Gastrocnemius medialis (tissue), 4 donors: ENCODE data around the gene NKAPL. TPM values are rescaled to one million over a fixed set of nuclear protein-coding genes. Genes with fewer than 3 reads are reported as not detected.
"Not testable (repeated sequence)": the region's sequence is repeated elsewhere in the genome, so short reads cannot be mapped to it uniquely, and the experiment has no call there.

Experiments
- ATAC-seq, 2 donors: fragments of 150-250 bp; one replicate each; pipeline ENCODE4 v1.9.1; 2016
- DNase-seq, 2 donors: peaks; one replicate each; pipeline ENCODE4 v3.0.0-alpha.2; 2019
- H3K27ac ChIP-seq, 4 donors: fragments of 200-600 bp; sonication (generic); 1 replicate in 1 of 4; 2 replicates in 3 of 4; pipeline ENCODE4 v1.5.1; 2016 to 2018; ENCODE audit warnings: mild to moderate bottlenecking in 2 of 4, moderate library complexity in 1 of 4
- H3K27me3 ChIP-seq, 3 donors: fragments of 200-600 bp; sonication (generic) in 2 of 3; 1 replicate in 1 of 3; 2 replicates in 2 of 3; pipeline versions ENCODE4 v1.5.1 to v1.6.0; 2016 to 2019; ENCODE audit warnings: mild to moderate bottlenecking in 1 of 3, moderate library complexity in 1 of 3
- H3K36me3 ChIP-seq, 2 donors: fragments of 200-600 bp; sonication (generic) in 1 of 2; one replicate each; pipeline ENCODE4 v1.5.1; 2017 to 2018
- H3K4me1 ChIP-seq, 2 donors: fragments of 200-600 bp; sonication (generic) in 1 of 2; one replicate each; pipeline ENCODE4 v1.5.1; 2016 to 2017; ENCODE audit warnings: mild to moderate bottlenecking in 2 of 2
- H3K4me3 ChIP-seq, 4 donors: fragments of 200-600 bp; sonication (generic) in 3 of 4; 1 replicate in 1 of 4; 2 replicates in 3 of 4; pipeline ENCODE4 v1.5.1; 2016 to 2019; ENCODE audit warnings: mild to moderate bottlenecking in 2 of 4
- H3K9me3 ChIP-seq, 3 donors: fragments of 200-600 bp; sonication (generic) in 2 of 3; 1 replicate in 1 of 3; 2 replicates in 2 of 3; pipeline ENCODE4 v1.5.1; 2016 to 2019
- CTCF ChIP-seq, 5 experiments: fragments of 450-650 bp in 3 of 5; fragments of 200-600 bp in 2 of 5; sonication (generic) in 2 of 5; IDR thresholded peaks in 4 of 5; conservative IDR thresholded peaks in 1 of 5; 1 replicate in 4 of 5; 2 replicates in 1 of 5; pipeline ENCODE4 v1.5.1; 2016 to 2019; ENCODE audit warnings: antibody characterized with exemption in 5 of 5, mild to moderate bottlenecking in 3 of 5, moderate library complexity in 3 of 5
- POLR2A ChIP-seq, 2 donors: fragments of 450-650 bp; IDR thresholded peaks; one replicate each; pipeline ENCODE4 v1.6.1; 2017; ENCODE audit warnings: antibody characterized with exemption in 2 of 2, mild to moderate bottlenecking in 2 of 2, moderate library complexity in 2 of 2
- in situ Hi-C, 4 donors: fragments of 200-750 bp; cut with MboI; loops; one replicate each; pipeline versions ENCODE4 v1.15.0 to v1.8.0; 2017; ENCODE audit warnings: low sequenced_read_pairs in 4 of 4
- intact Hi-C: fragments of 100-400 bp; cut with DNase I; formaldehyde crosslinking; loops from one replicate; pipeline ENCODE4 v1.15.1; 2023; ENCODE audit warnings: low total_unique reads
- total RNA-seq, 4 donors: library from RNA; depleted of rRNA; stranded (reverse); fragments of >200 nt; gene quantifications; one replicate each; pipeline versions ENCODE4 v1.1.0 to v1.2.3, GENCODE V29; 2016

NKAPL gene
- total RNA-seq, 4 donors from 2014 or later, result 1.5 to 10.1 (median 5.6) TPM

DNA sequence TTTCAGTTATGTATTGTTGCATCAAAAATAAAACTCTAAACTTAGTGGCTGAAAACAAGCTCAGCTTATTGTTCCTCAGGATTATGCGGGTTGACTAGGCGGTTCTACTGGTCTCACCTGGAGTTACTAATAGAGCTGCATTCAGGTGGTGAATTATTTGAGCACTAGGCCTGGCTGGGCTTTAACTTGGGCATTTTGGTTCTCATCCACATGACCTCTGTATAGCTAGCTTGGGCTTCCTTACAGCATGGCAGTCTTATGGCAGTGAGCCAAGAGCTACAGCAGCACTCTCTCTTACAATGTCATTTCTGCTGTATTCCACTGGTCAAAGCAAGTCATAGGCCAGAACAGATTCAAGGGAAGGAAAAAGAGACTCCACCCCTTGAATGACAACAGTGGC is 23.8 kb downstream of the NKAPL start:
- H3K4me1 ChIP-seq, result peaks cover 9 to 12% of the 10 kb centered on the region in 2 donors
- ATAC-seq (no peak), DNase-seq (no peak)
- H3K9me3 ChIP-seq, result no peaks in the 10 kb centered on the region
- H3K27ac ChIP-seq, result no peak overlapping the region
- no peak overlapping the region for H3K4me3 ChIP-seq
- in situ Hi-C loops, result no loop called here
- intact Hi-C loops, result loop anchor here (5.0 kb wide), 1 partner anchor 54 kb away; the partner anchor contains the start of gene ZSCAN31
- peaks cover 0 to 40% of the 10 kb centered on the region in 2 donors for H3K36me3 ChIP-seq
- no peaks in the 10 kb centered on the region for H3K27me3 ChIP-seq
- TF ChIP-seq POLR2A (IDR thresholded peaks at IDR 0.05) (no peak), CTCF (IDR thresholded peaks at IDR 0.05 in 4 of 5, conservative IDR thresholded peaks at IDR 0.05 in 1 of 5) (no peak)

GRCh38 chr6:28291573-28291972 is 32.5 kb downstream of the NKAPL start:
- in situ Hi-C loops, result no loop called here
- H3K36me3 ChIP-seq, result peaks cover 0 to 22% of the 10 kb centered on the region in 2 donors
- no peaks in the 10 kb centered on the region for H3K9me3 ChIP-seq
- ATAC-seq, result no peak
- H3K27ac ChIP-seq, result no peak overlapping the region
- no peaks in the 10 kb centered on the region for H3K27me3 ChIP-seq
- no peak overlapping the region for H3K4me3 ChIP-seq
- H3K4me1 ChIP-seq, result no peaks in the 10 kb centered on the region
- no peak for DNase-seq
- TF ChIP-seq CTCF (IDR thresholded peaks at IDR 0.05 in 4 of 5, conservative IDR thresholded peaks at IDR 0.05 in 1 of 5), result no peak
- no peak for TF ChIP-seq POLR2A (IDR thresholded peaks at IDR 0.05)
- intact Hi-C loops, result no loop called here

DNA sequence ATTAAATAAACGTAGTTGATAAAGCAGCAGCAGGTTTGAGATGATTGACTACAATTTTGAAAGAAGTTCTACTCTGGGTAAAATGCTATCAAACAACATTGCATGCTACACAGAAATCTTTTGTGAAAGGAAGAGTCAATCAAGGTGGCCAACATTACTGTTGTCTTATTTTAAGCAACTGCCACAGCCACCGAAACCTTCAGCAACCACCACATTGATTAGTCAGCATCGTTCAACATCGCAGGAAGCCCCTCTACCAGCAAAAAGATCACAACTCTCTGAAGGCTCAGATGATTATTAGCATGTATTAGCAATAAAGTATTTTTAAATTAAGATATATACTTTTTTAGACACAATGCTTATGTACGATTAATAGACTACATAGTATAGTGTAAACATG is 36.2 kb downstream of the NKAPL start:
- intact Hi-C loops, result no loop called here
- no peak for DNase-seq
- Histone ChIP-seq H3K36me3 (peaks cover 0 to 17% of the 10 kb centered on the region in 2 donors), H3K4me1 (no peaks in the 10 kb centered on the region), H3K9me3 (no peaks in the 10 kb centered on the region), H3K4me3 (no peak overlapping the region), H3K27ac (no peak overlapping the region), H3K27me3 (no peaks in the 10 kb centered on the region)
- no peak for ATAC-seq
- in situ Hi-C loops, result no loop called here
- TF ChIP-seq POLR2A (IDR thresholded peaks at IDR 0.05), result no peak
- TF ChIP-seq CTCF (IDR thresholded peaks at IDR 0.05 in 4 of 5, conservative IDR thresholded peaks at IDR 0.05 in 1 of 5), result no peak

GRCh38 chr6:28296520-28297060 is 37.5 kb downstream of the NKAPL start:
- intact Hi-C loops, result no loop called here
- peaks cover 0 to 17% of the 10 kb centered on the region in 2 donors for H3K36me3 ChIP-seq
- H3K27me3 ChIP-seq, result no peaks in the 10 kb centered on the region
- ATAC-seq, result no peak
- H3K4me3 ChIP-seq, result no peak overlapping the region
- H3K4me1 ChIP-seq, result no peaks in the 10 kb centered on the region
- H3K9me3 ChIP-seq, result no peaks in the 10 kb centered on the region
- no peak for TF ChIP-seq POLR2A (IDR thresholded peaks at IDR 0.05)
- TF ChIP-seq CTCF (IDR thresholded peaks at IDR 0.05 in 4 of 5, conservative IDR thresholded peaks at IDR 0.05 in 1 of 5), result no peak
- DNase-seq, result no peak
- H3K27ac ChIP-seq, result no peak overlapping the region
- in situ Hi-C loops, result no loop called here

DNA sequence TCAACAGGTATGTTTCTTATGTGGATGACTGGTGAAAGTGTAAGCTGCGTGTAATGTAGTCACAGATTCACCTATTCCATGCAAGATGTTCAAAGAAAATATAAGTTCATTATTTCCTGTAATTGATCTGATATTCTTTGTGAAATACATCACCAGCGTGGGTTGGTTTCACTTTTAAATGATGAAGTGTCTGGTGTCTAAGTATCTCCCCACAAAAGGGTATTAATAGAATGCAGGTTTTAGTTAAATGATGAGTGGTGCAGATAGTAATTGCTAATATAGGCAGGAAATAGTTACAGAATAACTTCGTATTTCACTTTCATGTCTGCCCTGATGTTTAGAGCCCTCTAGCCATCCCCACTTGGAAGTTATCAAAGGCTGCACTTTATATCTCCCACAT is 44.5 kb downstream of the NKAPL start:
- no peaks in the 10 kb centered on the region for H3K27me3 ChIP-seq
- no peak overlapping the region for H3K27ac ChIP-seq
- in situ Hi-C loops, result no loop called here
- DNase-seq (no peak), ATAC-seq (no peak)
- H3K4me3 ChIP-seq, result no peak overlapping the region
- intact Hi-C loops, result no loop called here
- H3K4me1 ChIP-seq, result no peaks in the 10 kb centered on the region
- no peaks in the 10 kb centered on the region for H3K9me3 ChIP-seq
- TF ChIP-seq POLR2A (IDR thresholded peaks at IDR 0.05), result no peak
- no peak for TF ChIP-seq CTCF (IDR thresholded peaks at IDR 0.05 in 4 of 5, conservative IDR thresholded peaks at IDR 0.05 in 1 of 5)
- H3K36me3 ChIP-seq, result peaks cover 0 to 1% of the 10 kb centered on the region in 2 donors

- H3K9me3 ChIP-seq, H3K4me3 ChIP-seq, H3K27ac ChIP-seq, intact Hi-C loops, H3K36me3 ChIP-seq, H3K4me1 ChIP-seq, ATAC-seq, H3K27me3 ChIP-seq, DNase-seq, in situ Hi-C loops: not testable (repeated sequence)
Measured at GRCh38 chr6:28306363-28306762, 47.3 kb downstream of the NKAPL start.
